Immature natural killer cell (primary cell): Measurements from ENCODE around the gene SYTL3. TPM values are rescaled to one million over a fixed set of nuclear protein-coding genes. Genes with fewer than 3 reads are reported as not detected.
"Not testable (repeated sequence)": the region's sequence is repeated elsewhere in the genome, so short reads cannot be mapped to it uniquely, and the experiment has no call there.

ENCODE experiments used
- DNase-seq, 3 donors: peaks; one replicate each; pipeline ENCODE4 v3.0.0; 2022; ENCODE audit warnings: mixed read lengths in 1 of 3
- H3K27ac Mint-ChIP-seq, 6 donors: one replicate each; pipeline ENCODE4 v1.8.0; 2020; ENCODE audit warnings: mixed read lengths in 6 of 6, mild to moderate bottlenecking in 5 of 6, inconsistent platforms in 4 of 6, moderate library complexity in 3 of 6
- H3K27me3 Mint-ChIP-seq, 3 donors: one replicate each; pipeline ENCODE4 v1.8.0; 2020 to 2021; ENCODE audit warnings: low read depth in 3 of 3, mild to moderate bottlenecking in 3 of 3, mixed read lengths in 3 of 3, moderate library complexity in 3 of 3, inconsistent platforms in 1 of 3
- H3K36me3 Mint-ChIP-seq, 3 donors: one replicate each; pipeline ENCODE4 v1.8.0; 2020; ENCODE audit warnings: mixed read lengths in 3 of 3, inconsistent platforms in 2 of 3, mild to moderate bottlenecking in 2 of 3
- H3K4me1 Mint-ChIP-seq, 2 donors: one replicate each; pipeline ENCODE4 v1.8.0; 2020; ENCODE audit warnings: inconsistent platforms in 2 of 2, mild to moderate bottlenecking in 2 of 2, mixed read lengths in 2 of 2, moderate library complexity in 1 of 2
- H3K4me3 Mint-ChIP-seq, 5 donors: one replicate each; pipeline ENCODE4 v1.8.0; 2020; ENCODE audit warnings: mild to moderate bottlenecking in 5 of 5, mixed read lengths in 5 of 5, inconsistent platforms in 3 of 5, moderate library complexity in 3 of 5
- H3K9me3 Mint-ChIP-seq, 6 donors: one replicate each; pipeline ENCODE4 v1.8.0; 2020; ENCODE audit warnings: mild to moderate bottlenecking in 6 of 6, mixed read lengths in 6 of 6, inconsistent platforms in 4 of 6, moderate library complexity in 3 of 6
- polyA plus RNA-seq, 3 donors: library from polyadenylated mRNA; unstranded; fragments of 300-500 nt; fragmentation: Illumina TruSeq; gene quantifications; one replicate each; pipeline ENCODE4 v1.2.3, GENCODE V29; 2021

The SYTL3 gene
- polyA plus RNA-seq, 3 donors from 2014 or later = 45.4 to 56.5 (median 52.0) TPM

DNA sequence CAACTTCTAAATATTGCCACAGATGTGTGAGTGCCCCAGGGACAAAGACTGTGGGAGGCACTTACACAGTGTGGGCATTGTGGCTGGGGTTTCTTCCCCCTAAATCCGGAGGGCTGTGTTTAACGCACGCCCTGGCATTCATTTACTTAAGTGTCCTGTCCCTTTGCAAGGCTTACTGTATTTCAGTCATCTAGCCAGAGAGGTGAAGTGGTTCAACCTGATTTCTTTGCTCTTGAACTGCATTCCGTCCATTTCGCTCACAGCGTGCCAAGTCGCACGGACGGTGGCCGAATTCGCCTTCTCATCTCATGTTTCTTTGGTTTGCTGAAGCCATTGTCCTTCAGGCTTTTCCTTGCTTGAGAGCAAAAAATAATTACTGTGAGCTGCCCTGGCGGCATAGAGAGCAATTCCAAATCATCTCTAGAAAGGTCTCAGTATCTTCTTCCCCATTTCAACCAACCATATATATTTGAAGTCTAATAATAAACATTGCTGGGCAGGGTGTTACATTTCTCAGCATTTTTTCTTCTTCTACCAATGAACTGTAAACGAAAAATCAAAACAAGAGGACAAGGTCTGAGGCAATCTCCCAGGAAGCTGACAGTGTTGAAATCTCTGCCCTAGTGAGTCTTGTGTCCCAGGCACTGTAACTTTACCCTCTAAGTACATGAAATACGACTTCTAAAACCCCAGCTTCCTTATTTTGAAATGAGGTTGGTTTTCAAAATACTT is 16.9 kb downstream of the SYTL3 start:
- Mint-ChIP-seq H3K36me3 (peaks cover 32 to 64% (median 41%) of the 10 kb centered on the region in 3 donors), H3K27ac (peak overlapping the region in 5 of 6 donors; percentile 48 to 77 (median 65)), H3K4me3 (no peak overlapping the region), H3K4me1 (peaks cover 15 to 25% of the 10 kb centered on the region in 2 donors), H3K27me3 (peaks cover 2 to 9% (median 4%) of the 10 kb centered on the region in 3 donors), H3K9me3 (no peaks in the 10 kb centered on the region)
- no peak for DNase-seq

- Mint-ChIP-seq H3K4me1 (peaks cover 15 to 25% of the 10 kb centered on the region in 2 donors), H3K4me3 (no peak overlapping the region), H3K27me3 (peaks cover 2 to 9% (median 4%) of the 10 kb centered on the region in 3 donors), H3K9me3 (no peaks in the 10 kb centered on the region), H3K36me3 (peaks cover 25 to 60% (median 36%) of the 10 kb centered on the region in 3 donors), H3K27ac (peak overlapping the region in 5 of 6 donors; percentile 48 to 81 (median 65))
- no peak for DNase-seq
Observed at GRCh38 chr6:158667360-158667981, 17.6 kb downstream of the SYTL3 start.

GRCh38 chr6:158668707-158669103 is 18.9 kb downstream of the SYTL3 start:
- Mint-ChIP-seq H3K4me3 (no peak overlapping the region), H3K4me1 (peaks cover 17 to 25% of the 10 kb centered on the region in 2 donors), H3K27ac (peak overlapping the region in 5 of 6 donors; percentile 26 to 66 (median 56)), H3K36me3 (peaks cover 21 to 47% (median 29%) of the 10 kb centered on the region in 3 donors), H3K27me3 (peaks cover 2 to 5% (median 3%) of the 10 kb centered on the region in 3 donors), H3K9me3 (no peaks in the 10 kb centered on the region)
- DNase-seq = no peak

DNA sequence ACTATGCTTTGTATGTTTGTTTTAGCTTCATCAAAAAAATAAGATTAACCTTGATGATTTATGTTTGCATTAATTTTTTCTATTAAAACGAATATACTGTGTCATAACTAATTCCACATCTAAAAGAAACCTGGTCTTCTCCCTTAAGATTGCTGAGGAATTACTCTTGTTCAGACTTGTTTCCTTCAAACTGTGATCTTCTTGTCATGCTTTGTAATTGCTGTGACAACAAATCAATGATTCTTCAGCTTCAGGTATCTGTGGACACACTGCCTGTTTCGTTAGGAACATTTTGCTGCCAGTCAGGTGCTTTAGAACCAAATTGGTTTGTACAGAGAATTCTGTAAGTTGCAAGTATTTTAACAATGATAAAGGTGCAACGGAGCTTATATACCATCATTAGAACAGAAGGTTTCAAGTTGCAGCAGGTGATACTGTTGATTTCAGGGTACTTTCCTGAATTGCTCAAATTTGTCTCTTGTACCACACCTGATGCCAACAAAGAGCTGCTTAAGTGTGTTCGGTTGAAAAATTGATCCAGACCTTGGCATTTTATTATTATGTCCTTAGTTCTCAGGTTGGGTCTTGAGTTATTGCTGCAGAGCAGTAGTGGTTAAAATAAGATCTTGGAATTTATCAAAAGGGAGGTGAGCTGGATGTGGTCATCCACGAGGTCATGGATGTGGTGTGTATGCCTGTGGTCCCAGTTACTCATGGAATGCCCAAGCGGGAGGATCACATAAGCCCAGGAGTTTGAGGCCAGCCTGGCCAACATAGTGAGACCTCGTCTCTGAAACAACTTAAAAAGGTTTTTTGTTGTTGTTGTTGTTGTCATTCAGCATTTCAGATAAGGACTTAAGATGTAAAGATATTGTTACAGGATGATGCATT is 19.5 kb downstream of the SYTL3 start:
- peaks cover 3 to 4% (median 3%) of the 10 kb centered on the region in 3 donors for H3K27me3 Mint-ChIP-seq
- H3K4me3 Mint-ChIP-seq = no peak overlapping the region
- H3K27ac Mint-ChIP-seq = peak overlapping the region in 5 of 6 donors; percentile 47 to 77 (median 72)
- DNase-seq = no peak
- H3K36me3 Mint-ChIP-seq = peaks cover 27 to 49% (median 35%) of the 10 kb centered on the region in 3 donors
- peaks cover 19 to 31% of the 10 kb centered on the region in 2 donors for H3K4me1 Mint-ChIP-seq
- H3K9me3 Mint-ChIP-seq = no peaks in the 10 kb centered on the region

DNA sequence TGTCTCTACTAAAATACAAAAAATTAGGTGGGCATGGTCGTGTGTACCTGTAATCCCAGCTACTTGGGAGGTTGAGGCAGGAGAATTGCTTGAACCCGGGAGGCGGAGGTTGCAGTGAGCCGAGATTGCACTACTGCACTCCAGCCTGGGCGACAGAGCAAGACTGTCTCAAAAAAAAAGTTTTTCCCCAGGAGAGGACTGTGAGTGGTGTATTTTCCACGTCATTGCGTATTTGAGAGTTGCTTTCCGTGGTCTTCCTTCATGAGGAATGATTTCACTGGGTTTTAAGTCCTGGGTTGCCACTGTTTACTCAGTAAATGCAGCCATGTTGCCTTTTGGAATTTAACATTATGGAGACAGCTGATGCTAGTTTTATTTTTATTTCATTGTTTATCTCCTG is 22.3 kb downstream of the SYTL3 start:
- H3K4me3 Mint-ChIP-seq, H3K9me3 Mint-ChIP-seq, H3K27me3 Mint-ChIP-seq, DNase-seq: not testable (repeated sequence)
- H3K36me3 Mint-ChIP-seq = peaks cover 25 to 41% (median 28%) of the 10 kb centered on the region in 3 donors
- H3K4me1 Mint-ChIP-seq = peaks cover 13 to 29% of the 10 kb centered on the region in 2 donors
- peak overlapping the region in 3 of 6 donors; percentile 34 to 59 (median 40) for H3K27ac Mint-ChIP-seq

- Mint-ChIP-seq H3K27ac (peak overlapping the region in 3 of 6 donors; percentile 7 to 84 (median 14)), H3K4me3 (no peak overlapping the region), H3K36me3 (peaks cover 24 to 40% (median 29%) of the 10 kb centered on the region in 3 donors), H3K4me1 (peaks cover 14 to 23% of the 10 kb centered on the region in 2 donors), H3K9me3 (no peaks in the 10 kb centered on the region), H3K27me3 (peaks cover 2 to 6% (median 3%) of the 10 kb centered on the region in 3 donors)
- DNase-seq = no peak
Observed at GRCh38 chr6:158672726-158673125, 22.9 kb downstream of the SYTL3 start.

- Mint-ChIP-seq H3K27ac (peak overlapping the region; percentile 5 to 80 (median 64)), H3K27me3 (peaks cover 3 to 4% (median 4%) of the 10 kb centered on the region in 3 donors), H3K36me3 (peaks cover 18 to 30% (median 24%) of the 10 kb centered on the region in 3 donors), H3K4me1 (peaks cover 16 to 17% of the 10 kb centered on the region in 2 donors), H3K4me3 (no peak overlapping the region), H3K9me3 (no peaks in the 10 kb centered on the region)
- no peak for DNase-seq
Observed at GRCh38 chr6:158674342-158675131, 24.7 kb downstream of the SYTL3 start.

GRCh38 chr6:158677094-158677493 is 27.2 kb downstream of the SYTL3 start:
- DNase-seq, H3K27me3 Mint-ChIP-seq, H3K4me3 Mint-ChIP-seq, H3K9me3 Mint-ChIP-seq: not testable (repeated sequence)
- peaks cover 25 to 47% (median 30%) of the 10 kb centered on the region in 3 donors for H3K36me3 Mint-ChIP-seq
- peak overlapping the region in 1 of 6 donors; percentile 53 for H3K27ac Mint-ChIP-seq
- H3K4me1 Mint-ChIP-seq = peaks cover 22 to 38% of the 10 kb centered on the region in 2 donors

DNA sequence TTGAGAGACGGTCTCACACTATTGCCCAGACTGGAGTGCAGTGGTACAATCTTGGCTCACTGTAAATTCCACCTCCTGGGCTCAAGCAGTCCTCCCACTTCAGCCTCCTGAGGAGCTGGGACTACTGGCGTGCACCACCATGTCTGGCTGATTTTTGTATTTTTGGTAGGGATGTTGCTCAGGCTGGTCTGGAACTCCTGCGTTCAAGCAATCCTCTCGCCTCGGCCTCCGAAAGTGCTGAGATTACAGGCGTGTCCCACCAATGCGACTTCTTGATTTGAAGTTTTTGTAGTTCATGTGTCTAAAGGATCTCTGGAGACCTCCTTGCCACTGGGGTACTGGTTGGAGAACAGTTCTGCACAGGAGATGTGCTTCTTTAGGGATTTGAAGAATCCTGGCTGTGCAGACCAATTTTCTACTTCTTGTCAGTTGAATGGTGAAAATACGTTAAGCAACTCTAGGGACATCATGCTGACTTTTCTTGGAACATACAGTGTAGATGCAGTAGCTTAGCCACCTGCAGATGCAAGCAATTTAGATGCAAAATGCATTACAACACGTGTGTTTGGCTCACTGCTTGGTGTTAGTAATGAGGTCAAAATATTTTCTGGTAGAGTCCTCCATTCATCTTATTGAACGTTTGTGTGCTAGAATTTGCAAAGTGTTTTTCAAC is 28.2 kb downstream of the SYTL3 start:
- peak overlapping the region in 4 of 6 donors; percentile 47 to 75 (median 55) for H3K27ac Mint-ChIP-seq
- peaks cover 32 to 54% (median 37%) of the 10 kb centered on the region in 3 donors for H3K36me3 Mint-ChIP-seq
- no peaks in the 10 kb centered on the region for H3K9me3 Mint-ChIP-seq
- DNase-seq = no peak
- H3K4me3 Mint-ChIP-seq = no peak overlapping the region
- H3K27me3 Mint-ChIP-seq = peaks cover under 1 to 9% (median 4%) of the 10 kb centered on the region in 3 donors
- H3K4me1 Mint-ChIP-seq = peaks cover 21 to 38% of the 10 kb centered on the region in 2 donors

DNA sequence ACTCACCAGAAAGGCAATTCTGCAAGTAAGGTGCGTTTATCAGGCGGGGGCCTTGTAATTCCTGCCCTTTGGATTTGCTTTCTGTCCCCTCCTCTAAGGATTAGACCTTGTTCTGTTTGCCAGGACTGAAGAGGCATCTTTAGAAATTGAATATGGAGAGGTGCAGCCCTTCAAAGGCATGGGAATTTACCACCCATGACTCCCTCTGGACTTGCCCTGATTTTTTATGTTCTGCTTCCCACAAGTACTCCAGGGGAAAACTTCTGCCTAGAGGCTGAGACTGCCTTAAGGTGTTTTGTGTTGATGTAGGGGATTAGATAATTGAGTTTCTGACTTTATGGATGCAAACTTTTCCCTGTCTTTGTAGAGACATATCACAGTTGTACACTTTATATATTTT is 30.2 kb downstream of the SYTL3 start:
- no peaks in the 10 kb centered on the region for H3K9me3 Mint-ChIP-seq
- H3K4me1 Mint-ChIP-seq = peaks cover 31 to 46% of the 10 kb centered on the region in 2 donors
- H3K4me3 Mint-ChIP-seq = no peak overlapping the region
- H3K36me3 Mint-ChIP-seq = peaks cover 31 to 58% (median 36%) of the 10 kb centered on the region in 3 donors
- no peak for DNase-seq
- H3K27ac Mint-ChIP-seq = peak overlapping the region; percentile 20 to 89 (median 76)
- peaks cover 0 to 7% (median 4%) of the 10 kb centered on the region in 3 donors for H3K27me3 Mint-ChIP-seq

- Mint-ChIP-seq H3K27me3 (peaks cover 0 to 7% (median 4%) of the 10 kb centered on the region in 3 donors), H3K36me3 (peaks cover 26 to 54% (median 33%) of the 10 kb centered on the region in 3 donors), H3K27ac (peak overlapping the region; percentile 34 to 89 (median 64)), H3K4me3 (no peak overlapping the region), H3K9me3 (no peaks in the 10 kb centered on the region), H3K4me1 (peaks cover 32 to 41% of the 10 kb centered on the region in 2 donors)
- no peak for DNase-seq
Observed at GRCh38 chr6:158680481-158680880, 30.6 kb downstream of the SYTL3 start.

DNA sequence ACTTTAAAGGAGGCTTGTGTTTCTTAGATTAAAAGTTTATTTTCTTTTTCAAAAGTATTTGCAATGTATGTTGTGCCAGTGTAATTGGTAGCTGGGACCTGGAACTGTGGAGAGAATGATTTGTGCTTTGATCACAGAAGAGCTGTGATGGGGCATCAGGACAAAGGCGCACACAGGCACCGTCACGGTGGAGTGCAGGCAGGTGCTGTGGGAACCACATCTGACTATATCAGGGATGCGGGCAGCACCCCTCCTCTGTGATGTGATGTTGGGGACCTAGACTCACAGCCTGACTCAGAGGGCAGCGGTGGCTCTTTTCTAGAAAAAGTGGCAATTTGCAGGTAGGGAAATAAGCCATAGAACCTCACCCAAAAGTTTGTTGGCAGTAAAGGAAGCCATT is 34.5 kb downstream of the SYTL3 start:
- DNase-seq = no peak
- peaks cover 56 to 79% of the 10 kb centered on the region in 2 donors for H3K4me1 Mint-ChIP-seq
- H3K36me3 Mint-ChIP-seq = peaks cover 29 to 51% (median 32%) of the 10 kb centered on the region in 3 donors
- H3K9me3 Mint-ChIP-seq = no peaks in the 10 kb centered on the region
- H3K4me3 Mint-ChIP-seq = no peak overlapping the region
- H3K27ac Mint-ChIP-seq = peak overlapping the region; percentile 33 to 98 (median 88)
- H3K27me3 Mint-ChIP-seq = peaks cover 7 to 18% (median 10%) of the 10 kb centered on the region in 3 donors
